ENCODE measurements around the gene TSEN2. TPM values are rescaled to one million over a fixed set of nuclear protein-coding genes. Genes with fewer than 3 reads are reported as not detected.
"Not testable (repeated sequence)": the region's sequence is repeated elsewhere in the genome, so short reads cannot be mapped to it uniquely, and the experiment has no call there.

The TSEN2 gene
- polyA plus RNA-seq, 1 donor (not counting 4 experiments of a cell fraction or from before 2014, with no cell fraction given): 23.8 TPM

GRCh38 chr3:12478326-12478725, 6.0 kb upstream of the TSEN2 start:
- Histone ChIP-seq H2AFZ (ENCODE audit: control insufficient read depth, low read length) (no peak overlapping the region), H3K9me3 (ENCODE audit: control insufficient read depth, low read depth, low read length) (no peaks in the 10 kb centered on the region), H3K79me2 (ENCODE audit: control insufficient read depth, insufficient read depth, low read length) (no peaks in the 10 kb centered on the region), H3K27ac (ENCODE audit: control insufficient read depth, insufficient read depth, low read length) (no peak overlapping the region), H3K27me3 (ENCODE audit: control insufficient read depth, extremely low read depth, insufficient read depth, low read length) (no peaks in the 10 kb centered on the region), H4K20me1 (ENCODE audit: control insufficient read depth, extremely low read depth, insufficient read depth, low read length) (no peaks in the 10 kb centered on the region), H3K36me3 (ENCODE audit: control insufficient read depth in 2 of 2, extremely low read depth in 1 of 2, insufficient read depth in 2 of 2, low read length in 2 of 2) (no peaks in the 10 kb centered on the region), H3K4me1 (ENCODE audit: control insufficient read depth, extremely low read depth, insufficient read depth, low read length) (peaks cover 1% of the 10 kb centered on the region), H3K9me1 (ENCODE audit: control insufficient read depth, extremely low read depth, insufficient read depth, low read length) (no peaks in the 10 kb centered on the region), H3K4me3 (ENCODE audit: control insufficient read depth in 2 of 3, extremely low read depth in 1 of 3, insufficient read depth in 2 of 3, low read depth in 1 of 3, low read length in 3 of 3) (no peak overlapping the region), H3K4me2 (ENCODE audit: control insufficient read depth, extremely low read depth, insufficient read depth, low read depth, low read length) (no peak overlapping the region), H3K9ac (ENCODE audit: control insufficient read depth, extremely low read depth, insufficient read depth, low read length) (no peak overlapping the region)
- dilution Hi-C loops (cut with MboI; ENCODE audit: extremely low pct_ligation_motif_present, low sequenced_read_pairs): no loop called here
- DNase-seq (ENCODE audit: low read depth, low spot score): no peak
- no peak for FAIRE-seq
- no peak for TF ChIP-seq EZH2 (IDR thresholded peaks at IDR 0.05; ENCODE audit: low read length)
- TF ChIP-seq, protein P1, sequence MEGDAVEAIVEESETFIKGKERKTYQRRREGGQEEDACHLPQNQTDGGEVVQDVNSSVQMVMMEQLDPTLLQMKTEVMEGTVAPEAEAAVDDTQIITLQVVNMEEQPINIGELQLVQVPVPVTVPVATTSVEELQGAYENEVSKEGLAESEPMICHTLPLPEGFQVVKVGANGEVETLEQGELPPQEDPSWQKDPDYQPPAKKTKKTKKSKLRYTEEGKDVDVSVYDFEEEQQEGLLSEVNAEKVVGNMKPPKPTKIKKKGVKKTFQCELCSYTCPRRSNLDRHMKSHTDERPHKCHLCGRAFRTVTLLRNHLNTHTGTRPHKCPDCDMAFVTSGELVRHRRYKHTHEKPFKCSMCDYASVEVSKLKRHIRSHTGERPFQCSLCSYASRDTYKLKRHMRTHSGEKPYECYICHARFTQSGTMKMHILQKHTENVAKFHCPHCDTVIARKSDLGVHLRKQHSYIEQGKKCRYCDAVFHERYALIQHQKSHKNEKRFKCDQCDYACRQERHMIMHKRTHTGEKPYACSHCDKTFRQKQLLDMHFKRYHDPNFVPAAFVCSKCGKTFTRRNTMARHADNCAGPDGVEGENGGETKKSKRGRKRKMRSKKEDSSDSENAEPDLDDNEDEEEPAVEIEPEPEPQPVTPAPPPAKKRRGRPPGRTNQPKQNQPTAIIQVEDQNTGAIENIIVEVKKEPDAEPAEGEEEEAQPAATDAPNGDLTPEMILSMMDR (optimal IDR thresholded peaks at IDR 0.05 in 1 of 3, IDR thresholded peaks at IDR 0.05 in 1 of 3, conservative IDR thresholded peaks at IDR 0.05 in 1 of 3; ENCODE audit: extremely low read depth in 1 of 3, insufficient read depth in 2 of 3, low read length in 3 of 3): no peak

DNA sequence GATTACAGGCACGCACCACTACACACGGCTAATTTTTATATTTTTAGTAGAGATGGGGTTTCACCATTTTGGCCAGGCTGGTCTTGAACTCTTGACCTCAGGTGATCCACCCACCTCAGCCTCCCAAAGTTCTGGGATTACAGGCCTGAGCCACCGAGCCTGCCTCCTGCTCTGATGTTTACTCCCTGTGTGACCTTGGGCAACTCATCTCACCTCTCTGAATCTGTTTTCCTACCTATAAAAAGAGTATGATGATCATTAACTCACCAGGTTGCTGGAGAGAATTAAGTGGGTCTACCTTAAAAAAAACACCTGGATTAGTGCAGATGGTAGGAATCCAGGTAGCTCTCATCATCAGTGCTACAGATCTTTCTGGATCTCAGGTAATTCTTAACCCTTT, 5.1 kb upstream of the TSEN2 start:
- DNase-seq (ENCODE audit: low read depth, low spot score); FAIRE-seq; H3K36me3 ChIP-seq (ENCODE audit: control insufficient read depth in 2 of 2, extremely low read depth in 1 of 2, insufficient read depth in 2 of 2, low read length in 2 of 2); H3K27ac ChIP-seq (ENCODE audit: control insufficient read depth, insufficient read depth, low read length); H3K4me1 ChIP-seq (ENCODE audit: control insufficient read depth, extremely low read depth, insufficient read depth, low read length); H3K79me2 ChIP-seq (ENCODE audit: control insufficient read depth, insufficient read depth, low read length); H3K27me3 ChIP-seq (ENCODE audit: control insufficient read depth, extremely low read depth, insufficient read depth, low read length); H3K9me1 ChIP-seq (ENCODE audit: control insufficient read depth, extremely low read depth, insufficient read depth, low read length); H3K9ac ChIP-seq (ENCODE audit: control insufficient read depth, extremely low read depth, insufficient read depth, low read length); H2AFZ ChIP-seq (ENCODE audit: control insufficient read depth, low read length); H3K9me3 ChIP-seq (ENCODE audit: control insufficient read depth, low read depth, low read length); dilution Hi-C loops (cut with MboI; ENCODE audit: extremely low pct_ligation_motif_present, low sequenced_read_pairs); H3K4me3 ChIP-seq (ENCODE audit: control insufficient read depth in 2 of 3, extremely low read depth in 1 of 3, insufficient read depth in 2 of 3, low read depth in 1 of 3, low read length in 3 of 3); H3K4me2 ChIP-seq (ENCODE audit: control insufficient read depth, extremely low read depth, insufficient read depth, low read depth, low read length); H4K20me1 ChIP-seq (ENCODE audit: control insufficient read depth, extremely low read depth, insufficient read depth, low read length): not testable (repeated sequence)

GRCh38 chr3:12479919-12480427, 4.3 kb upstream of the TSEN2 start:
- H3K9me1 ChIP-seq (ENCODE audit: control insufficient read depth, extremely low read depth, insufficient read depth, low read length): no peaks in the 10 kb centered on the region
- H4K20me1 ChIP-seq (ENCODE audit: control insufficient read depth, extremely low read depth, insufficient read depth, low read length): no peaks in the 10 kb centered on the region
- no peak overlapping the region for H3K4me2 ChIP-seq (ENCODE audit: control insufficient read depth, extremely low read depth, insufficient read depth, low read depth, low read length)
- peaks cover 5% of the 10 kb centered on the region for H3K79me2 ChIP-seq (ENCODE audit: control insufficient read depth, insufficient read depth, low read length)
- DNase-seq (ENCODE audit: low read depth, low spot score) (no peak), FAIRE-seq (peak; percentile 9)
- no peak for TF ChIP-seq EZH2 (IDR thresholded peaks at IDR 0.05; ENCODE audit: low read length)
- TF ChIP-seq, protein P1 (optimal IDR thresholded peaks at IDR 0.05 in 1 of 3, IDR thresholded peaks at IDR 0.05 in 1 of 3, conservative IDR thresholded peaks at IDR 0.05 in 1 of 3; ENCODE audit: extremely low read depth in 1 of 3, insufficient read depth in 2 of 3, low read length in 3 of 3): peak; percentile 57 to 69 (median 66)
- no peak overlapping the region for H3K9ac ChIP-seq (ENCODE audit: control insufficient read depth, extremely low read depth, insufficient read depth, low read length)
- H3K4me1 ChIP-seq (ENCODE audit: control insufficient read depth, extremely low read depth, insufficient read depth, low read length): peaks cover 9% of the 10 kb centered on the region
- peak overlapping the region; percentile 40 for H2AFZ ChIP-seq (ENCODE audit: control insufficient read depth, low read length)
- dilution Hi-C loops (cut with MboI; ENCODE audit: extremely low pct_ligation_motif_present, low sequenced_read_pairs): no loop called here
- H3K9me3 ChIP-seq (ENCODE audit: control insufficient read depth, low read depth, low read length): no peaks in the 10 kb centered on the region
- no peaks in the 10 kb centered on the region for H3K36me3 ChIP-seq (ENCODE audit: control insufficient read depth in 2 of 2, extremely low read depth in 1 of 2, insufficient read depth in 2 of 2, low read length in 2 of 2)
- H3K27ac ChIP-seq (ENCODE audit: control insufficient read depth, insufficient read depth, low read length): no peak overlapping the region
- H3K4me3 ChIP-seq (ENCODE audit: control insufficient read depth in 2 of 3, extremely low read depth in 1 of 3, insufficient read depth in 2 of 3, low read depth in 1 of 3, low read length in 3 of 3): no peak overlapping the region
- H3K27me3 ChIP-seq (ENCODE audit: control insufficient read depth, extremely low read depth, insufficient read depth, low read length): no peaks in the 10 kb centered on the region

Measured in keratinocyte (primary cell).